GM21737 (cell line): Measurements from ENCODE around the gene ERVFRD-1.

Experiments used
- ATAC-seq: cut with Tn5 transposase; IDR thresholded peaks from one replicate; pipeline ENCODE4 v1.9.1; 2021; ENCODE audit warnings: mild to moderate bottlenecking, moderate library complexity; ENCODE audit not compliant: unreplicated experiment

Gene ERVFRD-1

GRCh38 chr6:11055127-11055627 lies 56.3 kb downstream of the ERVFRD-1 start:
- no peak for ATAC-seq

- ATAC-seq, result no peak
These were observed 56.8 kb downstream of the ERVFRD-1 start for GRCh38 chr6:11054722-11055121.

- no peak for ATAC-seq
These were observed 58.2 kb downstream of the ERVFRD-1 start for GRCh38 chr6:11053307-11053706.
